HG03159 (cell line): Measurements from ENCODE around the gene ALX3.
"Not testable (repeated sequence)": the region's sequence is repeated elsewhere in the genome, so short reads cannot be mapped to it uniquely, and the experiment has no call there.

ENCODE experiments used
- ATAC-seq: cut with Tn5 transposase; IDR thresholded peaks from one replicate; pipeline ENCODE4 v1.9.1; 2021; ENCODE audit warnings: mild to moderate bottlenecking, moderate library complexity; ENCODE audit not compliant: unreplicated experiment

ALX3 gene

DNA sequence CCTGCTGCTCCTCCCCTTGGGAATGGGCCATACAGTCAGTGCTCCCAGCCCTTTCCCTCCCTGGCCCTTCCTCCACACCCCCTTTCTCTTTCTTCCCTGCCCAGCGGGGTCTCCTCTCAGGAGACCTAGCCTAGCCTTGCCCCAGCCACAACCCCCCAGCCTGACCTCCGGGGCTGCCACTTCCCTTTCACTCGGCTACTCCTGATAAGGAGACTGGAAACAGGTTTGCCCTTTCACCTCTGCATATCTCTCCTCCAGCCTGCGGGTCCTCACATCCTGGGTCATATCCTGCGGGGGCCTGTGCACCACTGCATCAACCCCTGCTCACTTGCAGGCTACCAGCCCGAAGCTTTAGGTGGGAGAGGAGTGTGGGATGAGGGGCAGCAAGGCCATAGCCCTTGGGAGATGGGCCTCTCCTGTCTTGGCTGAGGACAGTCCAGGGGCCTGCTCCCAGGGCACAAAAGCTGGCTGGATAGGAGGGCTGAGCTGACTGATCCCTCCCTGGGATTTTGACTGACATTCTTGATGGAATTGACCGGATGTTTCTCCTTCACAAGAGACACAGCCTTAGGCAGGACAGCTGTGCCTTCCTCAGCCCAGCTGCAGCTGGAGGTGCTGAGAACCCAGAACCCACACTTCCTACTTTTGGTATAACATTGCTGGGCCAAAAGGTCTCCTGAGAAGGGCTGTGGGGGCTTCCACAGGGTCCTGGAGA, 19.2 kb upstream of the ALX3 start:
- no peak for ATAC-seq

DNA sequence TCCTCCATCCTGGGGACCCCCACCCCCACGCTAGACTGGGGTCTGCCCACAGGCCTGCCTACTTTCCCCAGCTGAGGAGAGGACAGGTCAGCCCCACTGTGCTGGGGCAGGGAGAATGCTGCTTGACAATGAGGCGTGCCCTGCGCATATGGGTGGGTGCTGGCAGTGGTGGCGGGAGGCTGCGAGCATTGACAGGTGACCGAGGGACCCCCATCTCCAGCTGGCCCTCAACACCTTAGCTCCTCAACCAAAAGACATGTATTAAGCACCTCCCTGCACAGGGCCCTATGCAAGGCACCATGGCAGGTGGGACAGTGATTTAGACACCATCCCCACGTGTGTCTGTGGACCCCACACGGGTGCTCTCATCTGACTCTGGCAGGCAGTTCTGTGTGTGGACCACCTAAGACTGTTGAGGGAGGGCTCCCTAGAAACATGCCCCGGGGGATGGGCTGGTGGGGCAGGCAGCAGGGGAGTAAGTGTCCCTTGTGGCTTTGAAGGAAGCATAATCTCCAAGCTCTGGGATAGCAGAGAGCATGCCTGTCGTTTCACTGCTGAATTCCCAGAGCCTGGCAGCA, 18.4 kb upstream of the ALX3 start:
- ATAC-seq = no peak

- ATAC-seq = peak; percentile 54
Observed at GRCh38 chr1:110087812-110088738, 17.6 kb upstream of the ALX3 start.

- no peak for ATAC-seq
Observed at GRCh38 chr1:110086961-110087360, 16.5 kb upstream of the ALX3 start.

GRCh38 chr1:110085671-110086070, 15.2 kb upstream of the ALX3 start:
- ATAC-seq = no peak

DNA sequence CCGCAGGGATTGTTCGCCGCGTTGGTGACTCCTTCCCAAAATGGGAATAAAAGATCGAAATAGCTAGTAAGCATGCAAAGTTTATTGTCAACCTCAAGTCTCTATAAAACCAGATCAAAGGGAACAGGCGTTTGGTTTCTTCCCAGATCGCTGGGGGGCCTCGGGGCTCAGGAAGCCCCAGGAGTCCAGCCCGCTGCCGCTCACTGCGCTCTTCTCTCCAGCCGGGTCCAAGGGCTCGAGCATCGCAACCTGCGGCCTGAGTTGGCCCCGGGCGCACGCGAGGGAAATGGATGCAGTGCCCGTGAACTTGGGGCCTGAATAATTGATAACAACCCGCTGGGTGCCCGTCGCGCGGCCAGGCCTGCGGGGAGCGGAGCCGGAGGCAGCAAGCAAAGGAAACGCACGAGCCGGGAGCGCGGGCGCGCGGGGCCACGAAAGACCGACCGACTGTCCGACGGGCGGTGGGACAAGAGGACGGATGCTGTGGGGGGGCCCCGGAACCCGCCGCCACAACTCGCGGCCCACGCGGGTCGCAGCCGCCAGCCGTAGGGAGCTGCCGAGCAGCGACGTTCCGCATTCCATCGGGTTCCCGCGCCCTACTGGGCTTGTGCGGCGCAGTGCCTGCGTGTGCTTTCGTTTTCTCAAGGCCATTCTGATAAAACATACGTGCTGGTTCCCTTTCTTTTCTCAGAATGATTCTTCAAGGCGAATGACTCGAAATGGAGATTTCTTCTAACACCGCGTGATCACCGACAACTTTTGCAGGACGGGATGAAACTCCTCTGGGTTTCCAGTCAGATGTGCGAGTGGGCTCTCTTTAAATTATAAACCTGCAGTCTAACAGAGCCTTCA, 14.0 kb upstream of the ALX3 start:
- ATAC-seq = no peak

DNA sequence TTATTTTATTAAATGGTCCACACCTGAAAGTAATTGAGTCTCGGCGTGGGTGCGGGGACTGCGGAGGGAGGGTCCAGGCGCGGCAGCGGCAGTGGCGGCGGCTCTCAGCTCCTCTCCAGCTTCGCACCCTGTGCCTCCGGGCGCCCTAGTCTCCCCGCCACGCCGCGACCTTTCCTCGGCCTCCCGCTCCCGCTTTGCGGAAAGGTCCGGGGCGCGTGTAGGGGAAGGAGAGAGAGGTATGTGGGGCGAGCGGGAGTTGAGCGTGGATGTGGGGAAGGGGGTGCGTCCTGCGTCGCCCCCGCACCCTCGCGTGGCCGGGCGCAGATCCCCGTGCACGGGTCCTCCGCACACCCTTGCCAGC, 13.4 kb upstream of the ALX3 start:
- ATAC-seq = no peak

GRCh38 chr1:110083061-110083865, 12.8 kb upstream of the ALX3 start:
- no peak for ATAC-seq

DNA sequence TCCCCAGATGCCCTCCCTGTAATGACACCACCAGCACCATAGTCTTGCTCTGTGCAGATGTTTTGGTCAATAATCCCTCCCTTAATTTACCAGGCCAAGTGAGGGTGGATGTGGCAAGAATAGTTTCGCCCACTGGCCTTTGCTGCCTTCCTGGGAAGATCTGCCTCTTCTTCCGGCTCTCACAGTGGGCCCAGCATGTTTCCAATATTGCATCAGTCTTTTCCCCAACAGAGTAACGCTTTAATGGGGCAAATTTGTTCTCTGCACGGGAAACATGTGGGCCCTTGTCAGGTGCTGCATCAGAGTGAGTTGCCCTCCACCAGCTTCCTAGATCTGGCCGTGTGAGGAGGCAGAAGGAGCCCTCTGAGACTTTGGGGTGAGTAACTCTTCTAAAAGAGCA, 12.0 kb upstream of the ALX3 start:
- no peak for ATAC-seq

- no peak for ATAC-seq
Observed at GRCh38 chr1:110081061-110081460, 10.6 kb upstream of the ALX3 start.

- ATAC-seq = not testable (repeated sequence)
Observed at GRCh38 chr1:110079995-110080394, 9.5 kb upstream of the ALX3 start.

- ATAC-seq = no peak
Observed at GRCh38 chr1:110076789-110077500, 6.5 kb upstream of the ALX3 start.

- ATAC-seq = no peak
Observed at GRCh38 chr1:110074166-110074565, 3.7 kb upstream of the ALX3 start.

- ATAC-seq = no peak
Observed at GRCh38 chr1:110070282-110070669, 196 bp downstream of the ALX3 start.

DNA sequence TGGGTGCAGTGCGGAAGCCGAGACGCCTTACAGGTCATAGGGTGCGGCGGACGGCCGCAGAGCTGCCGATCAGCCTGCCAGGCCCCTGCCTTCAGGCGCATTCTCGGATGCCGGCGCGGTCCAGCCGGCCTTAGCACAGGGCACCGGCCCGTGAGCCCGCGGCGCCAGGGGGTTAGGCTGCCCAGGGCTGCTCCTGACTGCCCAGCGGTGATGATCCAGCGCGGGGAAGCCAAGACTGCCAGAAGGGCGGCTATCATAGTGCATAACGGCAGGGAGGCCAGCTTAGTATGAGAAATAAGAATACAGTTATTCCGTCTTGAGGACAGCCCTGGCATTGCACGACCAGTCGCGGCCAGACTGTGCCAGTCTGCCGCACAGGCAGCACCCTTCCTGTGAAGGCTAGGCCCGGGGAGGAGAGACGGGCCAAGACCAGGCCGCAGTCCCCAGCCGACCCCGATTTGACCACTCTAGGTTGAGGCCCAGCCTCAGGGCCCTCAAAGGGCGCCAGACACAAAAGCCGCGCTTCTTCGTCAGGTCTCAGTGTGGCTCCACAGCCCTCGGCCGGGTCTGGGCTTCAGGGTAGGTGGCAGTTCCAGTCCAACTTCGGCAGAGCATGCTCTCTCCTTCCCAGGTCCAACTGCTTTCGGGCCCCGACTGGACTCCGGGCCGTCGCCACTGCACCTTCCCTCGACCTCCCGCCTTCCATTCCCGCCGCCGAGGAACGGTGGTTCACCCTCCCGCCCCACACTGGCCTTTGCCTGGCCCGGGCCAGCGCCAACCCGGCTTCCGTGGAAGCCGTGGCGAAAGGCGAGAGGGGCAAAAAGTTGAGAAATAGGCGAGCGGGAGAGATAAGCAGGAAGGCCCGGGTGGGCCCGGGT, 829 bp downstream of the ALX3 start:
- no peak for ATAC-seq

- no peak for ATAC-seq
Observed at GRCh38 chr1:110068646-110069403, 1.6 kb downstream of the ALX3 start.

GRCh38 chr1:110067893-110068645, 2.4 kb downstream of the ALX3 start:
- ATAC-seq = no peak
